Esophagus squamous epithelium (tissue), 5 donors: Measurements from ENCODE around the gene FAM174B. TPM values are rescaled to one million over a fixed set of nuclear protein-coding genes. Genes with fewer than 3 reads are reported as not detected.
A peak's percentile ranks its signal among the peaks of the same experiment; 100 is the strongest.

Experiments
- DNase-seq: peaks from one replicate; lab custom pipeline; 2025; lab: John Stamatoyannopoulos, UW
- H3K27ac ChIP-seq, 4 donors: fragments of 200-600 bp; sonication (generic); one replicate each; pipeline ENCODE4 v1.5.1; 2016 to 2019; ENCODE audit warnings: mild to moderate bottlenecking in 1 of 4
- H3K27me3 ChIP-seq, 4 donors: fragments of 200-600 bp; sonication (generic); 1 replicate in 3 of 4; 2 replicates in 1 of 4; pipeline versions ENCODE4 v1.5.1 to v1.6.0; 2017 to 2021; ENCODE audit warnings: antibody characterized with exemption in 1 of 4
- H3K36me3 ChIP-seq, 3 donors: fragments of 200-600 bp; sonication (generic); one replicate each; pipeline ENCODE4 v1.5.1; 2016 to 2019
- H3K4me1 ChIP-seq, 3 donors: fragments of 200-600 bp; sonication (generic); one replicate each; pipeline ENCODE4 v1.5.1; 2017 to 2019
- H3K4me3 ChIP-seq, 4 donors: fragments of 200-600 bp; sonication (generic); 1 replicate in 3 of 4; 2 replicates in 1 of 4; pipeline ENCODE4 v1.5.1; 2016 to 2019; ENCODE audit warnings: mild to moderate bottlenecking in 2 of 4, moderate library complexity in 1 of 4
- H3K9me3 ChIP-seq, 3 donors: fragments of 200-600 bp; sonication (generic); one replicate each; pipeline ENCODE4 v1.5.1; 2016 to 2019
- POLR2A ChIP-seq, 4 donors: fragments of 450-650 bp; IDR thresholded peaks; one replicate each; pipeline ENCODE4 v1.6.1; 2017; ENCODE audit warnings: antibody characterized with exemption in 4 of 4, mild to moderate bottlenecking in 4 of 4, moderate library complexity in 3 of 4
- WGBS, 2 donors: methylation state at CpG; one replicate each; pipeline ENCODE4 v1.1.5; 2018; 5-methylcytosine and 5-hydroxymethylcytosine counted together
- intact Hi-C: fragments of 100-400 bp; cut with DNase I; formaldehyde crosslinking; loops from one replicate; pipeline ENCODE4 v1.15.0; 2022
- total RNA-seq, 4 donors: library from RNA; depleted of rRNA; stranded (reverse); fragments of >200 nt; gene quantifications; one replicate each; pipeline ENCODE4 v1.1.0, GENCODE V29; 2016
- TF ChIP-seq, protein P1 (sequence below), 6 experiments: fragments of 450-650 bp in 4 of 6; fragments of 200-600 bp in 2 of 6; sonication (generic) in 2 of 6; IDR thresholded peaks; one replicate each; pipeline ENCODE4 v1.5.1; 2016 to 2019; ENCODE audit warnings: antibody characterized with exemption in 6 of 6, mild to moderate bottlenecking in 4 of 6, moderate library complexity in 4 of 6
- donor health status: DM: yes; HTN: yes; CAD: no.

The FAM174B gene
- total RNA-seq, 4 donors from 2014 or later, result 1.4 to 11.7 (median 4.2) TPM

DNA sequence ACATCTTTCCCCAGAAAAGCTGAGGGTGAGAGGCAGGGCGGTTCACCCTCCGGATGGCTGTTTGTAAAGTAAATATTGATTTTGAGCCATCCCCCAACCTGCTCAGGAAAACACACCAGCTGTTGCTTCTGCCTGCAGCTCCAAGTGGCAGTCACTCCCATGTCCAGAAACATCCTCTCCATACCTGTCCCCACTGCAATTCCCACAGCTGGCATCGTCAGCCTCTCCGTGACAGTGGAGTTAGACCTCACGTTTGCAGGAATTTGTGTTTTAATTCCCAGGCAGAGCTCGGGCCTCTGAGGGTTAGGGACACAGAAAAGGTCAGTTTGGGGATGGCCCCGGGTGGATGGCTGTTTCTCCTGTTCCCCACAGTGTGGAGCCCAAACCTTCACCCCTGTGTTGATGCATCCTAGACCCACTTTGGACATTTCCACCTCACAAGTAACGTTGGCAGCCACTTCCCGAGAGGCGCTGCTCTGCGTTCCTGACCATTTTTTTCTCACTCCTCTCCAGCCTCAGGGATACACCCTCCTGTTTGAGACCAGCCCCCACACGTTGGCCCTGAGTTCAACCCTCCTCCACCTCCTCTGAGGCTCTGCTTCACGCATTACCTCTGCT, 11.8 kb upstream of the FAM174B start:
- peak overlapping the region; percentile 4 to 81 (median 71) for H3K27ac ChIP-seq
- TF ChIP-seq POLR2A (IDR thresholded peaks at IDR 0.05), result no peak
- TF ChIP-seq, protein P1, sequence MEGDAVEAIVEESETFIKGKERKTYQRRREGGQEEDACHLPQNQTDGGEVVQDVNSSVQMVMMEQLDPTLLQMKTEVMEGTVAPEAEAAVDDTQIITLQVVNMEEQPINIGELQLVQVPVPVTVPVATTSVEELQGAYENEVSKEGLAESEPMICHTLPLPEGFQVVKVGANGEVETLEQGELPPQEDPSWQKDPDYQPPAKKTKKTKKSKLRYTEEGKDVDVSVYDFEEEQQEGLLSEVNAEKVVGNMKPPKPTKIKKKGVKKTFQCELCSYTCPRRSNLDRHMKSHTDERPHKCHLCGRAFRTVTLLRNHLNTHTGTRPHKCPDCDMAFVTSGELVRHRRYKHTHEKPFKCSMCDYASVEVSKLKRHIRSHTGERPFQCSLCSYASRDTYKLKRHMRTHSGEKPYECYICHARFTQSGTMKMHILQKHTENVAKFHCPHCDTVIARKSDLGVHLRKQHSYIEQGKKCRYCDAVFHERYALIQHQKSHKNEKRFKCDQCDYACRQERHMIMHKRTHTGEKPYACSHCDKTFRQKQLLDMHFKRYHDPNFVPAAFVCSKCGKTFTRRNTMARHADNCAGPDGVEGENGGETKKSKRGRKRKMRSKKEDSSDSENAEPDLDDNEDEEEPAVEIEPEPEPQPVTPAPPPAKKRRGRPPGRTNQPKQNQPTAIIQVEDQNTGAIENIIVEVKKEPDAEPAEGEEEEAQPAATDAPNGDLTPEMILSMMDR (IDR thresholded peaks at IDR 0.05), result no peak
- intact Hi-C loops, result no loop called here
- no peaks in the 10 kb centered on the region for H3K9me3 ChIP-seq
- peaks cover 5 to 40% (median 19%) of the 10 kb centered on the region in 3 donors for H3K4me1 ChIP-seq
- H3K27me3 ChIP-seq, result no peaks in the 10 kb centered on the region
- DNase-seq, result no peak
- H3K4me3 ChIP-seq, result no peak overlapping the region
- WGBS, 2 donors, result 52 to 53% methylated on average over 12 to 13 of the region's 13 CpGs
- H3K36me3 ChIP-seq, result no peaks in the 10 kb centered on the region

DNA sequence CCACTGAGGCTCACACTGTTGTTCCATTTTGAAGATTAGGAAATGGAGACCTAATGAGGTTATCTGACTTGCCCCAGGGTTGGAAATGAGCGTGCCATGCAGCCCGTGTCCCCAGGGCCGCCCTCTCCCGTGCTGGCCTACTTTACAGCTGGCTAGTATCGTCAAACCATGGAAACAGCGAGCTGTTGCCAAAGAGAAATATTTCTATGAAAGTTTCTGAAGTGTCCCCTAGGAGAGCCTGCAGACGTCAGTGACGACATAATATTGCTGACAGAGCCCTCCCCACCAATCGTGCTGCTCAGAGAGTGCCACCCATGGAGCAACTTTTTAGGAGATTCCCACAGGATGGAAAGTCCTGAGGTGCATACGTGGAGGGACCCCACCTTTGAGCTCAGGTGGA, 11.2 kb upstream of the FAM174B start:
- Histone ChIP-seq H3K36me3 (no peaks in the 10 kb centered on the region), H3K4me3 (no peak overlapping the region), H3K9me3 (no peaks in the 10 kb centered on the region), H3K27me3 (no peaks in the 10 kb centered on the region), H3K27ac (peak overlapping the region; percentile 4 to 81 (median 71)), H3K4me1 (peaks cover 5 to 40% (median 19%) of the 10 kb centered on the region in 3 donors)
- DNase-seq, result no peak
- intact Hi-C loops, result no loop called here
- TF ChIP-seq, protein P1 (IDR thresholded peaks at IDR 0.05), result no peak
- TF ChIP-seq POLR2A (IDR thresholded peaks at IDR 0.05), result no peak
- 67 to 84% methylated on average over 6 to 10 of the region's 10 CpGs for WGBS, 2 donors

DNA sequence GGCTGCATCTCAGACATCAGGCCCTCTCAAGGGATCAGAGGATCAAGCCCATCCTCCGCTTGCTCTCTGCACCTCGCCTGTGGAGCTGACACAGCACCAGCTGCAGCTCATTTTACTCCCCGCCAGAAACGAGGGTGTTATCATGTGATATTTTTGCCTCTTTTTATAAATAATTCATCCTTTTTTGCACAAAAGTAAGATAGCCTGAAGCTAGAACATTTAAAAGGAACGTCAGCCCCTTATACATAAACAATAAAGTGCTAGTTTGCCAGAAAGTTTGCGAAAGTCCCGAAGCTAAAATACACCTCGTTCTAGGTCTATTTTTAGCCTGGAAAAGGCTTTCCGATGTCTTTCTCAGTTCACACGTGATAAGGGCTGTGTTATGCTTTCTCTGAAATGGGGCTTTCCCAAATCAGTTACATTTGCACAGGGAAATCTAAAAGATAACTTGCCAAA, 9.6 kb upstream of the FAM174B start:
- no peak for DNase-seq
- 10 to 18% methylated on average over 10 of the region's 10 CpGs for WGBS, 2 donors
- Histone ChIP-seq H3K27ac (peak overlapping the region in 3 of 4 donors; percentile 25 to 81 (median 72)), H3K4me3 (no peak overlapping the region), H3K36me3 (no peaks in the 10 kb centered on the region), H3K27me3 (no peaks in the 10 kb centered on the region), H3K9me3 (no peaks in the 10 kb centered on the region), H3K4me1 (peaks cover 5 to 40% (median 19%) of the 10 kb centered on the region in 3 donors)
- intact Hi-C loops, result no loop called here
- no peak for TF ChIP-seq POLR2A (IDR thresholded peaks at IDR 0.05)
- TF ChIP-seq, protein P1 (IDR thresholded peaks at IDR 0.05), result no peak

DNA sequence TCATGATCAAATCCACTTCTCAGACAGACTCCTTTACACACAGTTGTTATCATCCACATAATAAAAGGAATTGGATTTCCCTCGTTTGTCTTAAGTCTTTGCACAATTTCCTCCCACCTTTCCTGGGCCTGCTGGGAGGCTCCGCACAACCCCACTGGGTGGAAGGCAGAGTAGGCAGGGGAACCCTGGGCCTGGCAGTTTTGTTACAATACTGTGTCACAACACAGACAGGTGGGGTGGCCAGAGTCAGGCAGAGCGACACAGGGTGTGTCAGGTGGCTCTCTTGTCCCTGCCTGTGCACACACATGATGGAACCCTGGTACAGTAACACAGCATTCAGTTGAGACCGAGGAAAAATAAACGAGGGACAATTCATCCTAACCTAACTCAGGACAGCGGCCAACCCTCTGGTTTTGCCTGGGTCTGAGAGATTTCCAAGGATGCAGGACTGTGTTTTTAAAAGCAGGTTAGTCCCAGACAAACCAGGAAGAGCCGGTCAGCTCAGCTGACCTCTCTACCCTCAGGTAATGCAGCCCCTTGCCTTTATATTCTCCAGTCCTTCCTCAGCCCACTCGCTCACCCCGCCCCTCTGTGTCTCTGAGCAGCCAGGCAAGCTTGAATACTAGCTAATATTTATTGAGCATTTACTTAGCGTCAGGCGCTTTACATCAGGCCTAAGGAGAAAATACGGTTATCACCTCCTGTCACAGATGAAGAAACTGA, 8.8 kb upstream of the FAM174B start:
- DNase-seq, result no peak
- H3K27ac ChIP-seq, result peak overlapping the region in 2 of 4 donors; percentile 72 to 81
- TF ChIP-seq POLR2A (IDR thresholded peaks at IDR 0.05), result no peak
- TF ChIP-seq, protein P1 (IDR thresholded peaks at IDR 0.05), result no peak
- H3K36me3 ChIP-seq, result no peaks in the 10 kb centered on the region
- no peaks in the 10 kb centered on the region for H3K27me3 ChIP-seq
- H3K9me3 ChIP-seq, result no peaks in the 10 kb centered on the region
- H3K4me3 ChIP-seq, result no peak overlapping the region
- intact Hi-C loops, result no loop called here
- peaks cover 5 to 40% (median 19%) of the 10 kb centered on the region in 3 donors for H3K4me1 ChIP-seq
- WGBS, 2 donors, result 83 to 87% methylated on average over 11 to 12 of the region's 12 CpGs
